ENCODE data around the gene ZFP64. TPM values are rescaled to one million over a fixed set of nuclear protein-coding genes. Genes with fewer than 3 reads are reported as not detected.

The ZFP64 gene
- total and polyA plus RNA-seq, 2 of the 4 experiments (the other 2 are of a cell fraction): 14.3 to 17.1 TPM

DNA sequence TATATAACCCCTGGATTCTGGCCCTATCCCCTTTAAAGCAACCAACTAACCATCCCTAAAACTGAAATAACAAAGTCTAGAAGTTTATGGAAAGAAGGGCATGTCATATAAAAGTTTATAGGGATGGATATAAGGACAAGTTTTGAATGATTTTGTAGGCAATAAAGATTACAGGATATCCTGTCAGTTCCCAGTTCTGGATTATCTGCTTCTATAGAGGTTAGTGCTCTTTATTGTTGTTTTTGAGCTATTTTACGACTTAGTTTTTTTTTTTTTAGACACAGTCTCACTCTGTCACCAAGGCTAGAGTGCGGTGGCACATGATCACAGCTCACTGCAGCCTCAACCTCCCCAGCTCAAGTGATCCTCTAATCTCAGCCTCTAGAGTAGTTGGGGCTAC is 48.3 kb downstream of the ZFP64 start:
- ATAC-seq (ENCODE audit: low read depth) (no peak), DNase-seq (no peak)
- ChIA-PET CTCF (interaction anchor here (1.3 kb wide), 1 partner anchor 15 kb away, joined by 5 read pairs; no protein-coding TSS in a partner anchor), POLR2A (ENCODE audit: unreplicated experiment) (no interaction called here)
- H2AK5ac ChIP-seq (ENCODE audit: low read depth, low read length): no peak overlapping the region
- H3K27me3 ChIP-seq (ENCODE audit: control insufficient read depth, insufficient read depth, low read length): no peaks in the 10 kb centered on the region
- H3K4me2 ChIP-seq (ENCODE audit: low read depth, low read length): no peak overlapping the region
- no peak for TF ChIP-seq POLR2A (IDR thresholded peaks at IDR 0.05; ENCODE audit: low read depth, low read length)
- no peak for TF ChIP-seq ELK1 (IDR thresholded peaks at IDR 0.05; ENCODE audit: borderline replicate concordance, low read depth, low read length)
- TF ChIP-seq MXI1 (IDR thresholded peaks at IDR 0.05; ENCODE audit: borderline replicate concordance, low read depth, low read length): no peak
- H4K91ac ChIP-seq (ENCODE audit: insufficient read depth, low read depth, low read length): no peak overlapping the region
- H3K9me1 ChIP-seq (ENCODE audit: insufficient read depth, low read length): no peaks in the 10 kb centered on the region
- no peak overlapping the region for H2BK20ac ChIP-seq (ENCODE audit: low read depth, low read length)
- no peak overlapping the region for H2AK9ac ChIP-seq (replicated peaks; ENCODE audit: low read depth, low read length, poor library complexity)
- H3K9ac ChIP-seq (ENCODE audit: low read depth, low read length): no peak overlapping the region
- H2BK5ac ChIP-seq (ENCODE audit: low read depth, low read length, poor library complexity, severe bottlenecking): no peak overlapping the region
- dilution Hi-C loops (cut with HindIII; ENCODE audit: low sequenced_read_pairs, unreplicated experiment): no loop called here
- H3K23ac ChIP-seq (ENCODE audit: low read depth, low read length): no peak overlapping the region
- no TSS peak for BruUV-seq (replicated peaks)
- no peak overlapping the region for H2AFZ ChIP-seq (replicated peaks; ENCODE audit: low read length, poor library complexity)
- no CpG with 5 or more reads among the region's 2 CpGs for WGBS, 2 experiments (ENCODE audit: extremely low coverage in 2 of 2, insufficient read length in 1 of 2)
- no peaks in the 10 kb centered on the region for H3K4me1 ChIP-seq (ENCODE audit: control insufficient read depth, insufficient read depth, low read length)
- no peak overlapping the region for H2BK120ac ChIP-seq (ENCODE audit: low read depth, low read length)
- no peak overlapping the region for H2BK15ac ChIP-seq (ENCODE audit: low read depth, low read length)
- H3K79me1 ChIP-seq (ENCODE audit: low read depth in 1 of 2, low read length in 2 of 2): no peaks in the 10 kb centered on the region
- no peaks in the 10 kb centered on the region for H4K20me1 ChIP-seq (ENCODE audit: insufficient read depth, low read length)
- intact Hi-C loops (cut with micrococcal nuclease): no loop called here
- no peak overlapping the region for H3K18ac ChIP-seq (ENCODE audit: low read depth, low read length)
- H3K9me3 ChIP-seq (ENCODE audit: control insufficient read depth, insufficient read depth, low read length): no peaks in the 10 kb centered on the region
- no peak overlapping the region for H3K14ac ChIP-seq (replicated peaks; ENCODE audit: low read depth, low read length)
- no peak overlapping the region for H3K27ac ChIP-seq (ENCODE audit: insufficient read depth, low read length)
- H3K4me3 ChIP-seq (ENCODE audit: insufficient read depth, low read depth, low read length): no peak overlapping the region
- H3K56ac ChIP-seq (ENCODE audit: extremely low read depth, insufficient read depth, low read length): no peak overlapping the region
- no peaks in the 10 kb centered on the region for H3K36me3 ChIP-seq (ENCODE audit: control insufficient read depth, insufficient read depth, low read length)
- in situ Hi-C loops (cut with MboI; ENCODE audit: low sequenced_read_pairs): no loop called here
- H3K4ac ChIP-seq (ENCODE audit: low read depth, low read length): no peak overlapping the region
- no peak overlapping the region for H4K5ac ChIP-seq (ENCODE audit: low read depth, low read length)
- no peak overlapping the region for H4K8ac ChIP-seq (ENCODE audit: low read depth in 2 of 2, low read length in 2 of 2)

Measured in IMR-90 (cell line).